SKM-1 treated with dmso at 0.1 percent for 144 hours (cell line): Measurements from ENCODE around the gene WEE1.

ENCODE experiments used
- DNase-seq: peaks from one replicate; lab custom pipeline; 2025; ENCODE audit not compliant: unreplicated experiment; lab: John Stamatoyannopoulos, UW

The WEE1 gene

GRCh38 chr11:9565822-9566560 is 7.5 kb upstream of the WEE1 start:
- DNase-seq = peak; percentile 73

- DNase-seq = no peak
Measured at GRCh38 chr11:9566561-9567063, 6.9 kb upstream of the WEE1 start.

- no peak for DNase-seq
Measured at GRCh38 chr11:9567401-9567800, 6.1 kb upstream of the WEE1 start.

GRCh38 chr11:9568161-9568853 is 5.2 kb upstream of the WEE1 start:
- no peak for DNase-seq

- DNase-seq = peak; percentile 66
Measured at GRCh38 chr11:9568854-9569587, 4.4 kb upstream of the WEE1 start.

GRCh38 chr11:9569588-9570164 is 3.8 kb upstream of the WEE1 start:
- no peak for DNase-seq

- DNase-seq = no peak
Measured at GRCh38 chr11:9570313-9571025, 3.0 kb upstream of the WEE1 start.

GRCh38 chr11:9571071-9571762 is 2.3 kb upstream of the WEE1 start:
- DNase-seq = no peak

- DNase-seq = no peak
Measured at GRCh38 chr11:9571763-9572115, 1.7 kb upstream of the WEE1 start.

GRCh38 chr11:9573775-9574621 is 528 bp downstream of the WEE1 start:
- DNase-seq = peak; percentile 57

GRCh38 chr11:9574622-9575259 is 1.3 kb downstream of the WEE1 start:
- no peak for DNase-seq

- DNase-seq = peak; percentile 17
Measured at GRCh38 chr11:9575260-9576240, 2.1 kb downstream of the WEE1 start.

GRCh38 chr11:9576701-9577381 is 3.4 kb downstream of the WEE1 start:
- DNase-seq = no peak

- no peak for DNase-seq
Measured at GRCh38 chr11:9577556-9577955, 4.1 kb downstream of the WEE1 start.

- DNase-seq = no peak
Measured at GRCh38 chr11:9580894-9581293, 7.4 kb downstream of the WEE1 start.

- no peak for DNase-seq
Measured at GRCh38 chr11:9581556-9582161, 8.2 kb downstream of the WEE1 start.

GRCh38 chr11:9590717-9591116 is 17.2 kb downstream of the WEE1 start:
- no peak for DNase-seq
